Stimulated activated CD4-positive, alpha-beta T cell treated with anti-CD3 and anti-CD28 coated beads, Interleukin-2, amount 100 ng/mL, for 48 hours (primary cell): ENCODE results near the gene STXBP4.

Experiments
- DNase-seq, 2 donors: peaks; one replicate each; pipeline ENCODE4 v3.0.0-alpha.2; 2020

The STXBP4 gene

GRCh38 chr17:54971901-54972300, 3.3 kb downstream of the STXBP4 start:
- DNase-seq, result no peak

- DNase-seq, result no peak
Observed at GRCh38 chr17:54972406-54973138, 4.0 kb downstream of the STXBP4 start.

GRCh38 chr17:54974759-54975158, 6.2 kb downstream of the STXBP4 start:
- DNase-seq, result no peak

- DNase-seq, result no peak
Observed at GRCh38 chr17:54976316-54976715, 7.8 kb downstream of the STXBP4 start.

GRCh38 chr17:54977744-54978143, 9.2 kb downstream of the STXBP4 start:
- no peak for DNase-seq

- DNase-seq, result no peak
Observed at GRCh38 chr17:54979657-54980056, 11.1 kb downstream of the STXBP4 start.

GRCh38 chr17:54980375-54980774, 11.8 kb downstream of the STXBP4 start:
- no peak for DNase-seq

- no peak for DNase-seq
Observed at GRCh38 chr17:54982399-54982798, 13.8 kb downstream of the STXBP4 start.

GRCh38 chr17:54983260-54983659, 14.7 kb downstream of the STXBP4 start:
- no peak for DNase-seq

GRCh38 chr17:54985476-54985875, 16.9 kb downstream of the STXBP4 start:
- DNase-seq, result no peak

- no peak for DNase-seq
Observed at GRCh38 chr17:54990118-54990517, 21.6 kb downstream of the STXBP4 start.

- no peak for DNase-seq
Observed at GRCh38 chr17:54991567-54991966, 23.0 kb downstream of the STXBP4 start.

GRCh38 chr17:54992797-54993639, 24.5 kb downstream of the STXBP4 start:
- no peak for DNase-seq

GRCh38 chr17:54996441-54996840, 27.9 kb downstream of the STXBP4 start:
- no peak for DNase-seq

- no peak for DNase-seq
Observed at GRCh38 chr17:55002458-55002857, 33.9 kb downstream of the STXBP4 start.

- DNase-seq, result no peak
Observed at GRCh38 chr17:55004484-55004883, 35.9 kb downstream of the STXBP4 start.

GRCh38 chr17:55005520-55005919, 37.0 kb downstream of the STXBP4 start:
- DNase-seq, result no peak

- DNase-seq, result no peak
Observed at GRCh38 chr17:55023626-55024025, 55.1 kb downstream of the STXBP4 start.

GRCh38 chr17:55037828-55038227, 69.3 kb downstream of the STXBP4 start:
- DNase-seq, result no peak

- no peak for DNase-seq
Observed at GRCh38 chr17:55038291-55038690, 69.7 kb downstream of the STXBP4 start.

GRCh38 chr17:55040611-55041010, 72.0 kb downstream of the STXBP4 start:
- DNase-seq, result no peak

GRCh38 chr17:55053855-55054254, 85.3 kb downstream of the STXBP4 start:
- DNase-seq, result no peak

GRCh38 chr17:55054429-55054828, 85.9 kb downstream of the STXBP4 start:
- no peak for DNase-seq

- DNase-seq, result no peak
Observed at GRCh38 chr17:55056526-55056925, 88.0 kb downstream of the STXBP4 start.
